Sigmoid colon (tissue), 7 donors: Measurements from ENCODE around the gene PAFAH1B2. TPM values are rescaled to one million over a fixed set of nuclear protein-coding genes. Genes with fewer than 3 reads are reported as not detected.

Experiments used
- DNase-seq: peaks from one replicate; pipeline ENCODE4 v3.0.0-alpha.2; 2019
- H3K27ac ChIP-seq, 4 donors: fragments of 200-600 bp; sonication (generic); one replicate each; pipeline ENCODE4 v1.5.1; 2016 to 2019; ENCODE audit warnings: mild to moderate bottlenecking in 1 of 4
- H3K27me3 ChIP-seq, 3 donors: fragments of 200-600 bp; sonication (generic); one replicate each; pipeline ENCODE4 v1.5.1; 2019; ENCODE audit warnings: mild to moderate bottlenecking in 1 of 3
- H3K36me3 ChIP-seq, 4 donors: fragments of 200-600 bp; sonication (generic); one replicate each; pipeline ENCODE4 v1.5.1; 2016 to 2019
- H3K4me1 ChIP-seq, 4 donors: fragments of 200-600 bp; sonication (generic); one replicate each; pipeline ENCODE4 v1.5.1; 2017 to 2019
- H3K4me3 ChIP-seq, 4 donors: fragments of 200-600 bp; sonication (generic); one replicate each; pipeline ENCODE4 v1.5.1; 2017 to 2019; ENCODE audit warnings: mild to moderate bottlenecking in 2 of 4, moderate library complexity in 1 of 4
- H3K9me3 ChIP-seq, 4 donors: fragments of 200-600 bp in 3 of 4; sonication (generic) in 3 of 4; one replicate each; pipeline versions ENCODE4 v1.5.1 to v1.6.1; 2013 to 2019
- CTCF ChIP-seq, 4 experiments: fragments of 450-650 bp in 3 of 4; fragments of 200-600 bp in 1 of 4; IDR thresholded peaks; one replicate each; pipeline ENCODE4 v1.5.1; 2016 to 2019; ENCODE audit warnings: antibody characterized with exemption in 4 of 4, mild to moderate bottlenecking in 3 of 4, moderate library complexity in 2 of 4
- EP300 ChIP-seq, 4 donors: sonication (generic); formaldehyde crosslinking; IDR thresholded peaks; one replicate each; pipeline ENCODE4 v1.6.1; 2017; ENCODE audit warnings: antibody characterized with exemption in 4 of 4
- POLR2A ChIP-seq, 2 donors: fragments of 450-650 bp; IDR thresholded peaks; one replicate each; pipeline ENCODE4 v1.6.1; 2016; ENCODE audit warnings: antibody characterized with exemption in 2 of 2, mild to moderate bottlenecking in 2 of 2, moderate library complexity in 2 of 2
- POLR2AphosphoS5 ChIP-seq, 4 donors: sonication (generic); formaldehyde crosslinking; IDR thresholded peaks; one replicate each; pipeline ENCODE4 v1.6.1; 2017; ENCODE audit warnings: antibody characterized with exemption in 4 of 4
- WGBS, 2 donors: extraction: QIAGEN DNeasy Blood & Tissue Kit; methylation state at CpG; one replicate each; pipeline ENCODE4 v1.1.7; 2013; 5-methylcytosine and 5-hydroxymethylcytosine counted together
- intact Hi-C: fragments of 100-400 bp; cut with DNase I; formaldehyde crosslinking; loops from one replicate; pipeline ENCODE4 v1.15.1; 2023
- polyA plus RNA-seq, 3 donors: library from polyadenylated mRNA; stranded (reverse); fragments of 200-250 nt; gene quantifications; one replicate each; pipeline ENCODE4 v1.2.3, GENCODE V29; 2013
- total RNA-seq, 4 donors: library from RNA; depleted of rRNA; stranded (reverse); fragments of >200 nt; gene quantifications; one replicate each; pipeline ENCODE4 v1.1.0, GENCODE V29; 2016
- donor health status: healthy with polysubstance abuse.
- donor health status: Bipolar disorder and iron deficiency.
- donor health status: healthy.

The PAFAH1B2 gene
- total and polyA plus RNA-seq, 7 donors, result 26.0 to 76.4 (median 42.1) TPM

GRCh38 chr11:117171404-117172061 is 27.4 kb downstream of the PAFAH1B2 start:
- Histone ChIP-seq H3K27ac (peak overlapping the region in 3 of 4 donors; percentile 13 to 56 (median 52)), H3K27me3 (no peaks in the 10 kb centered on the region), H3K4me1 (peaks cover 0 to 31% (median 15%) of the 10 kb centered on the region in 4 donors), H3K36me3 (peaks cover 0 to 47% (median 9%) of the 10 kb centered on the region in 4 donors), H3K4me3 (no peak overlapping the region), H3K9me3 (no peaks in the 10 kb centered on the region)
- intact Hi-C loops, result no loop called here
- no peak for TF ChIP-seq POLR2A (IDR thresholded peaks at IDR 0.05)
- TF ChIP-seq POLR2AphosphoS5 (IDR thresholded peaks at IDR 0.05), result peak in 2 of 4 donors; percentile 4 to 5
- DNase-seq, result no peak
- 92% methylated on average over 14 of the region's 14 CpGs for WGBS, 2 donors

- DNase-seq, result no peak
- intact Hi-C loops, result no loop called here
- no peak overlapping the region for H3K4me3 ChIP-seq
- H3K36me3 ChIP-seq, result peaks cover 0 to 33% (median 3%) of the 10 kb centered on the region in 4 donors
- H3K4me1 ChIP-seq, result peaks cover 0 to 35% (median 19%) of the 10 kb centered on the region in 4 donors
- WGBS, 2 donors, result 88% methylated on average over 14 of the region's 14 CpGs
- no peaks in the 10 kb centered on the region for H3K9me3 ChIP-seq
- peak overlapping the region; percentile 12 to 49 (median 28) for H3K27ac ChIP-seq
- TF ChIP-seq POLR2AphosphoS5 (IDR thresholded peaks at IDR 0.05) (peak in 1 of 4 donors; percentile 10), EP300 (IDR thresholded peaks at IDR 0.05) (no peak)
- H3K27me3 ChIP-seq, result no peaks in the 10 kb centered on the region
Measured at GRCh38 chr11:117172724-117173421, 28.8 kb downstream of the PAFAH1B2 start.

GRCh38 chr11:117175104-117175503 is 31.0 kb downstream of the PAFAH1B2 start:
- 78 to 84% methylated on average over 7 of the region's 7 CpGs for WGBS, 2 donors
- H3K4me3 ChIP-seq, result no peak overlapping the region
- TF ChIP-seq CTCF (IDR thresholded peaks at IDR 0.05), result no peak
- no peak for TF ChIP-seq POLR2AphosphoS5 (IDR thresholded peaks at IDR 0.05)
- no peak for TF ChIP-seq EP300 (IDR thresholded peaks at IDR 0.05)
- no peak for TF ChIP-seq POLR2A (IDR thresholded peaks at IDR 0.05)
- H3K9me3 ChIP-seq, result no peaks in the 10 kb centered on the region
- H3K27me3 ChIP-seq, result no peaks in the 10 kb centered on the region
- H3K4me1 ChIP-seq, result peaks cover 0 to 43% (median 24%) of the 10 kb centered on the region in 4 donors
- H3K36me3 ChIP-seq, result peaks cover 0 to 11% (median 0%) of the 10 kb centered on the region in 4 donors
- intact Hi-C loops, result no loop called here
- H3K27ac ChIP-seq, result peak overlapping the region in 2 of 4 donors; percentile 11 to 29
- no peak for DNase-seq

- DNase-seq, result no peak
- H3K9me3 ChIP-seq, result no peaks in the 10 kb centered on the region
- intact Hi-C loops, result no loop called here
- no peaks in the 10 kb centered on the region for H3K27me3 ChIP-seq
- 88 to 89% methylated on average over 5 of the region's 5 CpGs for WGBS, 2 donors
- H3K4me3 ChIP-seq, result no peak overlapping the region
- H3K27ac ChIP-seq, result peak overlapping the region in 3 of 4 donors; percentile 17 to 29 (median 28)
- peaks cover 0 to 43% (median 24%) of the 10 kb centered on the region in 4 donors for H3K4me1 ChIP-seq
- TF ChIP-seq POLR2A (IDR thresholded peaks at IDR 0.05), result no peak
- no peak for TF ChIP-seq CTCF (IDR thresholded peaks at IDR 0.05)
- TF ChIP-seq POLR2AphosphoS5 (IDR thresholded peaks at IDR 0.05), result no peak
- no peak for TF ChIP-seq EP300 (IDR thresholded peaks at IDR 0.05)
- H3K36me3 ChIP-seq, result peaks cover 0 to 10% (median 0%) of the 10 kb centered on the region in 4 donors
Measured at GRCh38 chr11:117175781-117176180, 31.7 kb downstream of the PAFAH1B2 start.

GRCh38 chr11:117176186-117176585 is 32.1 kb downstream of the PAFAH1B2 start:
- no peak for DNase-seq
- TF ChIP-seq POLR2AphosphoS5 (IDR thresholded peaks at IDR 0.05), result no peak
- no peak for TF ChIP-seq POLR2A (IDR thresholded peaks at IDR 0.05)
- no peak for TF ChIP-seq EP300 (IDR thresholded peaks at IDR 0.05)
- H3K4me3 ChIP-seq, result no peak overlapping the region
- H3K9me3 ChIP-seq, result no peaks in the 10 kb centered on the region
- WGBS, 2 donors, result 27 to 76% methylated on average over 1 of the region's 1 CpG
- H3K27ac ChIP-seq, result peak overlapping the region; percentile 13 to 29 (median 22)
- H3K27me3 ChIP-seq, result no peaks in the 10 kb centered on the region
- peaks cover 0 to 9% (median 0%) of the 10 kb centered on the region in 4 donors for H3K36me3 ChIP-seq
- peaks cover 0 to 43% (median 28%) of the 10 kb centered on the region in 4 donors for H3K4me1 ChIP-seq
- intact Hi-C loops, result no loop called here
